Stimulated activated naive CD8-positive, alpha-beta T cell treated with anti-CD3 and anti-CD28 coated beads, Interleukin-15, Interleukin-2, amounts not matched to agents 100 ng/mL and 50 ng/mL, for 24 hours (primary cell): ENCODE results near the gene B9D1.

Experiments used
- H3K27ac Mint-ChIP-seq: one replicate; pipeline ENCODE4 v1.8.0; 2021; ENCODE audit warnings: mild to moderate bottlenecking, mixed read lengths
- H3K27me3 Mint-ChIP-seq: one replicate; pipeline ENCODE4 v1.8.0; 2021; ENCODE audit warnings: mixed read lengths
- H3K36me3 Mint-ChIP-seq: one replicate; pipeline ENCODE4 v1.8.0; 2021; ENCODE audit warnings: low read depth, mixed read lengths
- H3K4me1 Mint-ChIP-seq: one replicate; pipeline ENCODE4 v1.8.0; 2021; ENCODE audit warnings: low read depth, mixed read lengths
- H3K4me3 Mint-ChIP-seq: one replicate; pipeline ENCODE4 v1.8.0; 2021; ENCODE audit warnings: mild to moderate bottlenecking, mixed read lengths
- H3K9me3 Mint-ChIP-seq: one replicate; pipeline ENCODE4 v1.8.0; 2021; ENCODE audit warnings: mixed read lengths

The B9D1 gene

GRCh38 chr17:19372011-19372370 is 9.5 kb upstream of the B9D1 start:
- H3K27me3 Mint-ChIP-seq, result no peaks in the 10 kb centered on the region
- no peak overlapping the region for H3K27ac Mint-ChIP-seq

GRCh38 chr17:19371259-19372010 is 8.9 kb upstream of the B9D1 start:
- no peaks in the 10 kb centered on the region for H3K27me3 Mint-ChIP-seq
- H3K4me1 Mint-ChIP-seq, result peaks cover 43% of the 10 kb centered on the region
- H3K9me3 Mint-ChIP-seq, result no peaks in the 10 kb centered on the region
- H3K36me3 Mint-ChIP-seq, result no peaks in the 10 kb centered on the region
- H3K4me3 Mint-ChIP-seq, result no peak overlapping the region
- peak overlapping the region; percentile 29 for H3K27ac Mint-ChIP-seq

More at GRCh38 chr17:19372011-19372370, 9.5 kb upstream of the B9D1 start:
- Mint-ChIP-seq H3K9me3 (no peaks in the 10 kb centered on the region), H3K4me3 (no peak overlapping the region), H3K4me1 (peaks cover 47% of the 10 kb centered on the region), H3K36me3 (no peaks in the 10 kb centered on the region)

- H3K27ac Mint-ChIP-seq, result no peak overlapping the region
These were observed 8.0 kb upstream of the B9D1 start for GRCh38 chr17:19370493-19370960.

GRCh38 chr17:19369846-19370492 is 7.4 kb upstream of the B9D1 start:
- no peaks in the 10 kb centered on the region for H3K27me3 Mint-ChIP-seq
- H3K9me3 Mint-ChIP-seq, result no peaks in the 10 kb centered on the region
- no peaks in the 10 kb centered on the region for H3K36me3 Mint-ChIP-seq
- H3K27ac Mint-ChIP-seq, result peak overlapping the region; percentile 46
- peak overlapping the region; percentile 40 for H3K4me3 Mint-ChIP-seq
- H3K4me1 Mint-ChIP-seq, result peaks cover 37% of the 10 kb centered on the region

More at GRCh38 chr17:19370493-19370960, 8.0 kb upstream of the B9D1 start:
- Mint-ChIP-seq H3K4me3 (no peak overlapping the region), H3K36me3 (no peaks in the 10 kb centered on the region), H3K27me3 (no peaks in the 10 kb centered on the region), H3K4me1 (peaks cover 37% of the 10 kb centered on the region), H3K9me3 (no peaks in the 10 kb centered on the region)

DNA sequence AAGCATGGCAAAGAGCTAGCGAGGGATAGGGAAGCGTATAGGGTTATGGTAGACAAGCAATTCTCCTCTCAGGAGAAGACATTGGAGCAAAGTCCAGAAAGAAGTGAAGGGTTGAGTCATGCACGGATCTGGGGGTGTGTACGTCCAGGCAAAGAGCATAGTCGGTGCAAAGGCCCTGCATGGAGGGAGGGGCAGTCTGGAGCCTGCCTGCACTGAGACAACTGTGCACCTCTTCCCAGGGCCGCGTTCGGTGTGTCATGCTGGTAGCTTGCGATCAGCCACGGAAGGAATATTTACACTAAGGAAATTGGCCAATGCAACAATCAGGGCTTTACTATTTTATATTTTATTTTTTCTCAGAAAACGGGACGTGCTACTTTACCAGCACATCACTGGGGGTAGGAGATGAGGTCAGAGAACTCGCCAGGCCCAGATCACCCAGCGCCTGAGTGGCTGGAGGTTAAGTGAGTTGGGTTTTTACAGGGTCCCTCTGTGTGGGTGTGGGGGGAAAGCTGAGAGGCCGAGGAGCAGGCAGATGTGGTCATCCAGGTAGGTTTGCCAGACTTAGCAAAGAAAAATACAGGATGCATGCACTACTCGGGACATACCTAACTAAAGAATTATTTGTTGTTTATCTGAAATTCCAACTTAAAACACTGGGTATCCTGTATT is 6.7 kb upstream of the B9D1 start:
- Mint-ChIP-seq H3K36me3 (no peaks in the 10 kb centered on the region), H3K27me3 (no peaks in the 10 kb centered on the region), H3K4me1 (peaks cover 37% of the 10 kb centered on the region), H3K27ac (peak overlapping the region; percentile 0), H3K9me3 (no peaks in the 10 kb centered on the region), H3K4me3 (no peak overlapping the region)

DNA sequence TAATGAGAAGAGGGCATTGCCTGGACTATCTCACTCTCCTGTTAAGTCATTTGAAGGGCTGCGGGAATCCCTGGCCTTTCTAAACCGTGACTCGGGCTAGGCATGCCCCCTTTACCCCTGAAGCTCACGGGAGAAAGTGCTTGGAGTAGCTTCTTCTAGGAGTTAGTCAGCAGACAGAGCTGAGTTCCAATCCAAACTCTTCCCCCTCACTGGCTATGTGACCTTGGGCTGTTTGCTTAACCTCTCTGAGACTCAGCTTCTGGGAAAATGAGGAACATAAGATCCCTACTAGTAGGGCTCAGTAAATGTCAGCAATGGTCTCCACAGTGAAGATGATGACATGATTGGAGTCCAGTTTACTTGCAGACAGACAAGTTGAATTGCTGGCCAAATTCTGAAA is 5.7 kb upstream of the B9D1 start:
- no peak overlapping the region for H3K27ac Mint-ChIP-seq
- peaks cover 37% of the 10 kb centered on the region for H3K4me1 Mint-ChIP-seq
- H3K4me3 Mint-ChIP-seq, result no peak overlapping the region
- H3K27me3 Mint-ChIP-seq, result peaks cover 4% of the 10 kb centered on the region
- H3K36me3 Mint-ChIP-seq, result no peaks in the 10 kb centered on the region
- H3K9me3 Mint-ChIP-seq, result no peaks in the 10 kb centered on the region

GRCh38 chr17:19366637-19366972 is 4.1 kb upstream of the B9D1 start:
- Mint-ChIP-seq H3K9me3 (no peaks in the 10 kb centered on the region), H3K4me1 (peaks cover 32% of the 10 kb centered on the region), H3K27ac (no peak overlapping the region), H3K4me3 (no peak overlapping the region), H3K27me3 (peaks cover 4% of the 10 kb centered on the region), H3K36me3 (no peaks in the 10 kb centered on the region)

DNA sequence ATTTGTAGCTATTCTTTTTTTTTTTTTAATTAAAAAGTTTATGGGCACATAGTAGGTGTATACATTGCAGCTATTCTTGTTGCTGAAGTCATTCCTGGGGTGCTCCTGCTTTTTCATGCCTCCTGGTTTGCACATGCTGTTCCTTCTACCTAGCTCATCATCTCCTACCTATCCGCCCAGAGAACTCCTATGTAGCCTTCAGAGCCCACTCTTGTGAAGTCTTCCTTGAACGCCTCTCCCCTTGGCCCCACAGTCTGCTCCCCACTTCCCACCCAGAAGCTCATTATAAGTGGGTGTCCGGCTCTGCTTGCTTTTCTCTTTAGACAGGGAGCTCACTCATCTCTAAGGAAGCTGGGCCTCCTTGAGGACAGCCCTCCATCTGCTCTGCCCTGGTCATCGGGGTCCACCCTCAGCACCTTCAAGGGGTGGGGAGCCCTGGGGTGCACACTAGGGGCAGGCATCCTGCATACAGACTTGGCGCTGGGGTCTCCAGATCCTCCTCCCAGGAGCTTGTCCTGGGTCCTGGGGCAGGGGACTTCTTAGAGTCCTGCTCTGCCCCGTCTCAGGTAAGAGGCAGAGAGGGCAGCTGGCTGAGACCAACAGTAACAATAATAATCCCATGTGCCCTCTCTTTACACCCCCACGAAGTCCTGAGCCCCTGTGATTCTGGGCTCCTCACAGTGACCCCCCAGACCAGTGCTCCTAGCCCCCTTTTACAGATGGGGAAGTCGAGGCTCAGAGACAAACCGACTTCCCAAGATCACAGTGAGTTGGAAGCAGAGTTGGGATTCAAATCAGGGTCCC is 3.5 kb upstream of the B9D1 start:
- Mint-ChIP-seq H3K4me1 (peaks cover 26% of the 10 kb centered on the region), H3K27me3 (peaks cover 8% of the 10 kb centered on the region), H3K4me3 (no peak overlapping the region), H3K27ac (no peak overlapping the region), H3K36me3 (no peaks in the 10 kb centered on the region), H3K9me3 (no peaks in the 10 kb centered on the region)

DNA sequence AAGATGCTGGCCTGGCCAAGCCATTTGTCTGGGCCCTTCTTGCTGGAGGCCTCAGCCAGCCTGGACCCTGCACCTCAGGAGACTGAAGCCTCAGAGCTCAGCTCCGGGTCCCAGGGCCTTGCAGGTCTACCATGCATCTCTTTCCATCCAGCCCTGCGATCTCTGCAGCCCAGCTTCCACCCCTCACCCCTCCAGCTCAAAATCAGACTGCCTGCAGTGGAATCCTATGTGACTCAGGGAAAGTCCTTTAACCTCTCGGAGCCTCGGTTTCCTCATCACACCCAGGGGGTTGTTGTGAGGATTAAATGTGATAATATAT is 2.9 kb upstream of the B9D1 start:
- Mint-ChIP-seq H3K27ac (no peak overlapping the region), H3K36me3 (no peaks in the 10 kb centered on the region), H3K4me1 (peaks cover 21% of the 10 kb centered on the region), H3K4me3 (no peak overlapping the region), H3K9me3 (no peaks in the 10 kb centered on the region), H3K27me3 (peaks cover 10% of the 10 kb centered on the region)

- Mint-ChIP-seq H3K4me1 (peaks cover 15% of the 10 kb centered on the region), H3K27ac (no peak overlapping the region), H3K4me3 (no peak overlapping the region), H3K9me3 (no peaks in the 10 kb centered on the region), H3K36me3 (no peaks in the 10 kb centered on the region), H3K27me3 (peaks cover 10% of the 10 kb centered on the region)
These were observed 2.4 kb upstream of the B9D1 start for GRCh38 chr17:19364699-19365498.

GRCh38 chr17:19363460-19364035 is 1.0 kb upstream of the B9D1 start:
- H3K27ac Mint-ChIP-seq, result no peak overlapping the region
- no peak overlapping the region for H3K4me3 Mint-ChIP-seq
- H3K27me3 Mint-ChIP-seq, result peaks cover 10% of the 10 kb centered on the region
- no peaks in the 10 kb centered on the region for H3K36me3 Mint-ChIP-seq
- peaks cover 4% of the 10 kb centered on the region for H3K4me1 Mint-ChIP-seq
- H3K9me3 Mint-ChIP-seq, result no peaks in the 10 kb centered on the region

DNA sequence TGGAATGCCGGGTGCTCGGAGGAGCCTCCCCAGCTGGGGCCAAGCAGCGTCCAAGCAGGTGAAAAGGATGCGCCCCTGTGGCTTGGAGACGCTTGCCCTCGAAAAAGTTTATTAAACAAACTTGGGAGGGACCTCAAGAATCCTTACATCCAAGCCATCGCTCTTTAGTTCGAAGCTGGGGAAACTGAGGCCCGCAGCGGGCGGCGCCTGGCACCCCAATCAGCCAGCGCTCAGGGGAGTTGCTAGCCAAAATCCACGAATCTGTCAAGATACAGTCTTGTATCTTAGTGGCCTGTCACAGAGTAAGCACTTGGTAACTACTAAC is 553 bp upstream of the B9D1 start:
- Mint-ChIP-seq H3K4me3 (peak overlapping the region; percentile 87), H3K36me3 (no peaks in the 10 kb centered on the region), H3K9me3 (no peaks in the 10 kb centered on the region), H3K27ac (no peak overlapping the region), H3K27me3 (peaks cover 10% of the 10 kb centered on the region), H3K4me1 (peaks cover 4% of the 10 kb centered on the region)

DNA sequence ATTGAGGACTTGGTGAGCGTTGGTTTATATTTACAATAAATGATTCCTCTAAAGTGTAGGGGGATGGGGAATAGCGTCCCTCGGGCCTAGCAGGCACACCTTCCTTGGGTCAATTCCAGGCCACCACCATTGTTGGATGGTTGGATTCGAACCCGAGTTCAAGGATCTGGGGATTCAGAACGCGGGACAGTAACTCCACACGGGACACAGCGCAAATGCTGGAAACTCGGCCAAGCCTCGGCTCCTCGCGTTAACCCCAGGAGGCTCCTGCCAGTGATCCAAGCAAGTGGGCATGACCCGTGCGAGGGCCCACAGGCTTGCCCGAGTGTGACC is 613 bp downstream of the B9D1 start:
- Mint-ChIP-seq H3K27me3 (peaks cover 10% of the 10 kb centered on the region), H3K9me3 (no peaks in the 10 kb centered on the region), H3K4me1 (peaks cover 4% of the 10 kb centered on the region), H3K36me3 (no peaks in the 10 kb centered on the region), H3K4me3 (peak overlapping the region; percentile 76), H3K27ac (peak overlapping the region; percentile 66)

- no peak overlapping the region for H3K27ac Mint-ChIP-seq
- peaks cover 4% of the 10 kb centered on the region for H3K4me1 Mint-ChIP-seq
- no peaks in the 10 kb centered on the region for H3K9me3 Mint-ChIP-seq
- H3K36me3 Mint-ChIP-seq, result no peaks in the 10 kb centered on the region
- H3K27me3 Mint-ChIP-seq, result peaks cover 10% of the 10 kb centered on the region
- H3K4me3 Mint-ChIP-seq, result peak overlapping the region; percentile 38
These were observed 1.2 kb downstream of the B9D1 start for GRCh38 chr17:19361326-19361725.
